ENCODE measurements around the gene DPYD.

Gene DPYD

GRCh38 chr1:97091679-97092078, 829.2 kb downstream of the DPYD start:
- no peak for DNase-seq (ENCODE audit: low spot score)

GRCh38 chr1:97091263-97091662, 829.6 kb downstream of the DPYD start:
- no peak for DNase-seq (ENCODE audit: low spot score)

- no peak for DNase-seq (ENCODE audit: low spot score)
These were observed 830.1 kb downstream of the DPYD start for GRCh38 chr1:97090725-97091124.

GRCh38 chr1:97089173-97089572, 831.7 kb downstream of the DPYD start:
- DNase-seq (ENCODE audit: low spot score): no peak

GRCh38 chr1:97088391-97088790, 832.4 kb downstream of the DPYD start:
- no peak for DNase-seq (ENCODE audit: low spot score)

GRCh38 chr1:97084546-97084945, 836.3 kb downstream of the DPYD start:
- DNase-seq (ENCODE audit: low spot score): no peak

GRCh38 chr1:97082160-97082848, 838.5 kb downstream of the DPYD start:
- no peak for DNase-seq (ENCODE audit: low spot score)

GRCh38 chr1:97078872-97079271, 842.0 kb downstream of the DPYD start:
- DNase-seq (ENCODE audit: low spot score): no peak

- no peak for DNase-seq (ENCODE audit: low spot score)
These were observed 843.6 kb downstream of the DPYD start for GRCh38 chr1:97077221-97077620.

GRCh38 chr1:97074771-97075170, 846.1 kb downstream of the DPYD start:
- DNase-seq (ENCODE audit: low spot score): no peak

- DNase-seq (ENCODE audit: low spot score): no peak
These were observed 846.9 kb downstream of the DPYD start for GRCh38 chr1:97073936-97074335.

GRCh38 chr1:97073169-97073568, 847.7 kb downstream of the DPYD start:
- no peak for DNase-seq (ENCODE audit: low spot score)

- DNase-seq (ENCODE audit: low spot score): no peak
These were observed 849.7 kb downstream of the DPYD start for GRCh38 chr1:97071173-97071572.

GRCh38 chr1:97070376-97070775, 850.5 kb downstream of the DPYD start:
- no peak for DNase-seq (ENCODE audit: low spot score)

GRCh38 chr1:97069312-97069711, 851.5 kb downstream of the DPYD start:
- DNase-seq (ENCODE audit: low spot score): no peak

- DNase-seq (ENCODE audit: low spot score): no peak
These were observed 854.0 kb downstream of the DPYD start for GRCh38 chr1:97066860-97067259.

GRCh38 chr1:97063532-97063931, 857.3 kb downstream of the DPYD start:
- DNase-seq (ENCODE audit: low spot score): no peak

GRCh38 chr1:97061604-97062003, 859.2 kb downstream of the DPYD start:
- DNase-seq (ENCODE audit: low spot score): no peak

- DNase-seq (ENCODE audit: low spot score): no peak
These were observed 864.4 kb downstream of the DPYD start for GRCh38 chr1:97056386-97056785.

- DNase-seq (ENCODE audit: low spot score): no peak
These were observed 867.6 kb downstream of the DPYD start for GRCh38 chr1:97053268-97053667.

- DNase-seq (ENCODE audit: low spot score): no peak
These were observed 869.0 kb downstream of the DPYD start for GRCh38 chr1:97051823-97052222.

- no peak for DNase-seq (ENCODE audit: low spot score)
These were observed 870.3 kb downstream of the DPYD start for GRCh38 chr1:97050506-97050905.

GRCh38 chr1:97047421-97047793, 873.4 kb downstream of the DPYD start:
- DNase-seq (ENCODE audit: low spot score): no peak

GRCh38 chr1:97046765-97047420, 873.9 kb downstream of the DPYD start:
- no peak for DNase-seq (ENCODE audit: low spot score)

Measured in kidney capillary endothelial cell (primary cell).